ENCODE data around the gene HGFAC. TPM values are rescaled to one million over a fixed set of nuclear protein-coding genes. Genes with fewer than 3 reads are reported as not detected.

Gene HGFAC
- total RNA-seq, 1 donor from 2014 or later: not detected

DNA sequence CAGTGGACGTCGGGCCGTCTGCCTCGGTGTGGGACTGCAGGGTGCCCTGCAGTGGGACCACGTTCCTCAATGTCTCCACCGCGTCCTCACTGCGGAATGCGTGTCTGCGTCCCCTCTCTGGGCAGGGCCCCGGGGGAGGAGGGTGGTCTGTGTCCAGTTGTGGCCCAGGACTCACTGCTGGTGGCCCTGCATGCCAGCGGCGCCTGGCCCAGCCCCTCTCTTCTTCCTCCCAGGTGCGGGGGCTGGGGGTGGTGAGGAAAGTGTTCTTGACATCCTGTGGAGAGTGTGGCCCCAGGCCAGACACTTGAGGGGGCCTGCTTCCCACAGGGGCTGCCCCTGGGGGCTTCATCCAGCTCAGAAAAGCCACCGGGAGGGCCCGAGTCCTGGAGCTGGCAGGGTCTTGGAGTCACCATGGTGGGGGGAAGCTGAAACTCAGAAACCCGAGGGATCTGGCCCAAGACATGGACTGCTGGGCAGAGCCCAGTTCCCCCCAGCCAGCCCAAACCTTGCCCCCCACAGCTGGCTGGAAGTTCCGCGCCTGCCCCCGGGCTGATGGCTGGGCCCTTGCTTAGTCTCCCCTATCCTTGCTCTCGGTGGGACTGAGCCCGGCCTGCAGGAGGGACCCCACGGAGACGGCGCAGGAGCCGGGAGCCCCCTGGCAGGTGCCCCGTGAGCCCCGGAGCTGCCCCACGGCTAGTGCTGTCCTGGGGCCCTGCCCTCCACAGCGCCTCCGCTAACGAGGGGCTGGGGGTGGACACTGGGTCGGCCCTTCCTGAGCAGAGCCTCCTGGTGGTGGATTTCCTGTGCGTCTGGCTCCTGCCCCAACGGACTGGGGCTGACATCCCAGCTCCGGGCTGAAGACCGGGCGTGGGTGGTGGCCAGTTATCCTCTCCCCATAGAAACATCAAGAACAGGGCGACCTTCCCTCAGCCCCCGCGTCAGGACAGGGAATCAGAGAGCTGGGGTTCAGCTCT, 24.2 kb downstream of the HGFAC start:
- no peaks in the 10 kb centered on the region for H3K9me3 ChIP-seq
- H3K27me3 ChIP-seq: no peaks in the 10 kb centered on the region
- H3K27ac ChIP-seq: peak overlapping the region; percentile 35
- peaks cover 38% of the 10 kb centered on the region for H3K4me1 ChIP-seq
- H3K36me3 ChIP-seq: no peaks in the 10 kb centered on the region
- intact Hi-C loops (cut with DNase I): no loop called here
- TF ChIP-seq POLR2A (IDR thresholded peaks at IDR 0.05): no peak
- TF ChIP-seq, protein P1, sequence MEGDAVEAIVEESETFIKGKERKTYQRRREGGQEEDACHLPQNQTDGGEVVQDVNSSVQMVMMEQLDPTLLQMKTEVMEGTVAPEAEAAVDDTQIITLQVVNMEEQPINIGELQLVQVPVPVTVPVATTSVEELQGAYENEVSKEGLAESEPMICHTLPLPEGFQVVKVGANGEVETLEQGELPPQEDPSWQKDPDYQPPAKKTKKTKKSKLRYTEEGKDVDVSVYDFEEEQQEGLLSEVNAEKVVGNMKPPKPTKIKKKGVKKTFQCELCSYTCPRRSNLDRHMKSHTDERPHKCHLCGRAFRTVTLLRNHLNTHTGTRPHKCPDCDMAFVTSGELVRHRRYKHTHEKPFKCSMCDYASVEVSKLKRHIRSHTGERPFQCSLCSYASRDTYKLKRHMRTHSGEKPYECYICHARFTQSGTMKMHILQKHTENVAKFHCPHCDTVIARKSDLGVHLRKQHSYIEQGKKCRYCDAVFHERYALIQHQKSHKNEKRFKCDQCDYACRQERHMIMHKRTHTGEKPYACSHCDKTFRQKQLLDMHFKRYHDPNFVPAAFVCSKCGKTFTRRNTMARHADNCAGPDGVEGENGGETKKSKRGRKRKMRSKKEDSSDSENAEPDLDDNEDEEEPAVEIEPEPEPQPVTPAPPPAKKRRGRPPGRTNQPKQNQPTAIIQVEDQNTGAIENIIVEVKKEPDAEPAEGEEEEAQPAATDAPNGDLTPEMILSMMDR (IDR thresholded peaks at IDR 0.05): no peak
- no peak for TF ChIP-seq POLR2AphosphoS5 (IDR thresholded peaks at IDR 0.05; ENCODE audit: insufficient read depth in 1 of 2, low read depth in 1 of 2)
- no peak overlapping the region for H3K4me3 ChIP-seq
- DNase-seq (ENCODE audit: extremely low spot score in 2 of 2): no peak

- H3K4me1 ChIP-seq: peaks cover 35% of the 10 kb centered on the region
- no peak overlapping the region for H3K4me3 ChIP-seq
- no peak for DNase-seq (ENCODE audit: extremely low spot score in 2 of 2)
- H3K27me3 ChIP-seq: no peaks in the 10 kb centered on the region
- intact Hi-C loops (cut with DNase I): no loop called here
- no peaks in the 10 kb centered on the region for H3K36me3 ChIP-seq
- H3K27ac ChIP-seq: peak overlapping the region; percentile 35
- no peak for TF ChIP-seq POLR2A (IDR thresholded peaks at IDR 0.05)
- TF ChIP-seq POLR2AphosphoS5 (IDR thresholded peaks at IDR 0.05; ENCODE audit: insufficient read depth in 1 of 2, low read depth in 1 of 2): no peak
- TF ChIP-seq, protein P1 (IDR thresholded peaks at IDR 0.05): no peak
- H3K9me3 ChIP-seq: no peaks in the 10 kb centered on the region
Measured at GRCh38 chr4:3466691-3467600, 25.2 kb downstream of the HGFAC start.

DNA sequence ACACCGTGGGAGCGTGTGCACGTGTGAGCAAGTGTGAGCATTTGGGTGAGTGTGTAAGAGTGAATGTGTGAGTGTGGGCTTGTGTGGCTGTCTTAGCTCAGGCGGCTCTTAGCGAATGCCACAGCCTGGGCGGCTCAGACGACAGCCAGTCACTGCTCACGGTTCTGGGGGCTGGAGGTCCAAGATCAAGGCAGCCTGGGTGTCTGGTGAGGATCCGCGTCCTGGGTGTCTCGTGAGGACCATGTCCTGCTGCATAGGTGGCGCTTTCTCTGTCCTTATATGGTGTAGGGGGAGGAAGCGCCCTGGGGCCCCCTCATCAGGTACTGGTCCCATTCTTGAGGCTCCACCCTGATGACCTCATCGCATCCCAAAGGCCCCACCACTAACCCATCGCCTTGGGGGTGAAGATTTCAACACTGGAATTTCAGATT, 25.8 kb downstream of the HGFAC start:
- TF ChIP-seq, protein P1 (IDR thresholded peaks at IDR 0.05): no peak
- no peak for TF ChIP-seq POLR2A (IDR thresholded peaks at IDR 0.05)
- no peak for TF ChIP-seq POLR2AphosphoS5 (IDR thresholded peaks at IDR 0.05; ENCODE audit: insufficient read depth in 1 of 2, low read depth in 1 of 2)
- H3K36me3 ChIP-seq: no peaks in the 10 kb centered on the region
- no peaks in the 10 kb centered on the region for H3K27me3 ChIP-seq
- H3K9me3 ChIP-seq: no peaks in the 10 kb centered on the region
- H3K4me1 ChIP-seq: peaks cover 32% of the 10 kb centered on the region
- H3K4me3 ChIP-seq: no peak overlapping the region
- H3K27ac ChIP-seq: peak overlapping the region; percentile 10
- intact Hi-C loops (cut with DNase I): no loop called here
- no peak for DNase-seq (ENCODE audit: extremely low spot score in 2 of 2)

DNA sequence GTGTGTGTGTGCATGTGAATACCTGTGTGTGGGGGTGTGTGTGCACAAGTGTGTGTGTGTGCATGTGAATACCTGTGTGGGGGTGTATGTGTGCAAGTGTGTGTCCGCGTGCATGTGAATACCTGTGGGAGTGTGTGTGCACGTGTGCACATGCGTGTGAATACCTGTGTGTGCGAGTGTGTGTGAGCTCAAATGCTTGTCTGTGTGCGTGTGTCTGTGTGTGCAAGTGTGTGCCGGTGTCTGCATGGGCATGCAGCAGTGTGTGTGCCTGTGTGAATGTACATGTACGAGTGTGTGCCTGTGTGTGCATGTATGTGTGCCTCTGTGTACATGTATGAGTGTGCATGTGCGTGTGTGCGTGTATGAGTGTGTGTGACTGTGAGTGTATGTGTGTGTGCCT, 26.4 kb downstream of the HGFAC start:
- Histone ChIP-seq H3K9me3 (no peaks in the 10 kb centered on the region), H3K36me3 (no peaks in the 10 kb centered on the region), H3K4me3 (no peak overlapping the region), H3K27ac (no peak overlapping the region), H3K27me3 (no peaks in the 10 kb centered on the region), H3K4me1 (peaks cover 26% of the 10 kb centered on the region)
- DNase-seq (ENCODE audit: extremely low spot score in 2 of 2): no peak
- TF ChIP-seq, protein P1 (IDR thresholded peaks at IDR 0.05): no peak
- no peak for TF ChIP-seq POLR2AphosphoS5 (IDR thresholded peaks at IDR 0.05; ENCODE audit: insufficient read depth in 1 of 2, low read depth in 1 of 2)
- no peak for TF ChIP-seq POLR2A (IDR thresholded peaks at IDR 0.05)
- intact Hi-C loops (cut with DNase I): no loop called here
